ENCODE data around the gene NEK7.
"Not testable (repeated sequence)": the region's sequence is repeated elsewhere in the genome, so short reads cannot be mapped to it uniquely, and the experiment has no call there.

- not testable (repeated sequence) for TF ChIP-seq POLR2A, CTCF (IDR thresholded peaks at IDR 0.05)
Observed at GRCh38 chr1:198130053-198130452, 26.7 kb upstream of the NEK7 start.

Measured in lower leg skin (tissue), 3 donors.